Liver (tissue), 9 donors: Measurements from ENCODE around the gene LRRC10B. TPM values are rescaled to one million over a fixed set of nuclear protein-coding genes. Genes with fewer than 3 reads are reported as not detected.

Experiments
- DNase-seq: peaks from one replicate; pipeline ENCODE4 v3.0.0-alpha.2; 2017; ENCODE audit warnings: low spot score
- H3K27ac ChIP-seq, 2 donors: one replicate each; pipeline ENCODE4 v1.7.0; 2013; ENCODE audit warnings: inconsistent platforms in 2 of 2, low read length in 2 of 2, control low read depth in 1 of 2, low read depth in 1 of 2, mild to moderate bottlenecking in 1 of 2
- H3K27me3 ChIP-seq, 4 donors: one replicate each; pipeline versions ENCODE4 v1.6.1 to v1.7.0; 2013; ENCODE audit warnings: low read length in 3 of 4, inconsistent platforms in 1 of 4, mild to moderate bottlenecking in 1 of 4, moderate library complexity in 1 of 4; ENCODE audit not compliant: control insufficient read depth in 4 of 4, insufficient read depth in 4 of 4
- H3K36me3 ChIP-seq, 4 donors: one replicate each; pipeline versions ENCODE4 v1.6.1 to v1.7.0; 2013; ENCODE audit warnings: low read length in 3 of 4, mild to moderate bottlenecking in 3 of 4, low read depth in 1 of 4, moderate library complexity in 1 of 4; ENCODE audit not compliant: control insufficient read depth in 4 of 4, insufficient read depth in 3 of 4
- H3K4me1 ChIP-seq, 4 donors: one replicate each; pipeline versions ENCODE4 v1.6.1 to v1.7.0; 2013; ENCODE audit warnings: low read length in 3 of 4, mild to moderate bottlenecking in 3 of 4, moderate library complexity in 1 of 4; ENCODE audit not compliant: control insufficient read depth in 4 of 4, insufficient read depth in 4 of 4
- H3K4me3 ChIP-seq, 3 donors: one replicate each; pipeline versions ENCODE4 v1.6.1 to v1.7.0; 2013; ENCODE audit warnings: low read length in 3 of 3, control low read depth in 1 of 3, low read depth in 1 of 3, mild to moderate bottlenecking in 1 of 3
- H3K9ac ChIP-seq, 2 donors: one replicate each; pipeline ENCODE4 v1.7.0; 2013; ENCODE audit warnings: low read length in 2 of 2, mild to moderate bottlenecking in 2 of 2, moderate library complexity in 2 of 2, control low read depth in 1 of 2, low read depth in 1 of 2
- H3K9me3 ChIP-seq, 4 donors: one replicate each; pipeline versions ENCODE4 v1.6.1 to v1.7.0; 2013; ENCODE audit warnings: low read length in 3 of 4; ENCODE audit not compliant: control insufficient read depth in 4 of 4
- EGR1 ChIP-seq, 2 donors: IDR thresholded peaks; 2 replicates each; pipeline ENCODE4 v1.6.1; 2016 to 2018; ENCODE audit warnings: antibody characterized with exemption in 2 of 2, low read depth in 2 of 2
- FOXA1 ChIP-seq: IDR thresholded peaks from 2 replicates; pipeline ENCODE4 v1.6.1; 2016; ENCODE audit warnings: antibody characterized with exemption
- FOXA2 ChIP-seq: IDR thresholded peaks from 2 replicates; pipeline ENCODE4 v1.6.1; 2016; ENCODE audit warnings: antibody characterized with exemption
- GABPA ChIP-seq, 2 donors: IDR thresholded peaks in 1 of 2; conservative IDR thresholded peaks in 1 of 2; 2 replicates each; pipeline ENCODE4 v1.6.1; 2016; ENCODE audit warnings: antibody characterized with exemption in 2 of 2, mild to moderate bottlenecking in 1 of 2, moderate library complexity in 1 of 2
- HNF4A ChIP-seq, 2 donors: conservative IDR thresholded peaks; 2 replicates each; pipeline ENCODE4 v1.6.1; 2016; ENCODE audit warnings: antibody characterized with exemption in 2 of 2, mild to moderate bottlenecking in 2 of 2
- HNF4G ChIP-seq: IDR thresholded peaks from 2 replicates; pipeline ENCODE4 v1.6.1; 2016; ENCODE audit warnings: antibody characterized with exemption
- JUND ChIP-seq, 2 donors: IDR thresholded peaks; 2 replicates each; pipeline ENCODE4 v1.6.1; 2016; ENCODE audit warnings: antibody characterized with exemption in 2 of 2
- NR2F2 ChIP-seq: IDR thresholded peaks from 2 replicates; pipeline ENCODE4 v1.6.1; 2016; ENCODE audit warnings: antibody characterized with exemption
- RAD21 ChIP-seq, 2 donors: IDR thresholded peaks; 2 replicates each; pipeline ENCODE4 v1.6.1; 2016; ENCODE audit warnings: antibody characterized with exemption in 2 of 2, mild to moderate bottlenecking in 2 of 2
- RXRA ChIP-seq, 2 donors: IDR thresholded peaks; 2 replicates each; pipeline ENCODE4 v1.6.1; 2017 to 2018; ENCODE audit warnings: antibody characterized with exemption in 2 of 2, mild to moderate bottlenecking in 1 of 2
- SP1 ChIP-seq: IDR thresholded peaks from 2 replicates; pipeline ENCODE4 v1.6.1; 2018; ENCODE audit warnings: antibody characterized with exemption, mild to moderate bottlenecking
- TAF1 ChIP-seq: conservative IDR thresholded peaks from 2 replicates; pipeline ENCODE4 v1.6.1; 2016; ENCODE audit warnings: antibody characterized with exemption, mild to moderate bottlenecking
- WGBS: extraction: QIAGEN DNeasy Blood & Tissue Kit; methylation state at CpG from one replicate; pipeline ENCODE4 v1.1.7; 2013; 5-methylcytosine and 5-hydroxymethylcytosine counted together
- polyA plus RNA-seq, 2 donors: library from polyadenylated mRNA; stranded (reverse) in 1 of 2; unstranded in 1 of 2; fragments of 200-250 nt in 1 of 2; fragments of >200 nt in 1 of 2; fragmentation: Nextera tagmentation in 1 of 2; extraction: Ambion mirVana in 1 of 2; gene quantifications; one replicate each; pipeline versions ENCODE4 v1.2.1 to v1.2.3, GENCODE V29; 2013 to 2015
- total RNA-seq, 2 donors: library from RNA; depleted of rRNA; stranded (reverse); fragments of >200 nt; gene quantifications; one replicate each; pipeline ENCODE4 v1.2.3, GENCODE V29; 2014
- TF ChIP-seq, protein P1 (sequence below): IDR thresholded peaks from 2 replicates; pipeline ENCODE4 v1.6.1; 2016; ENCODE audit warnings: antibody characterized with exemption
- TF ChIP-seq, protein P2 (sequence below): IDR thresholded peaks from 2 replicates; pipeline ENCODE4 v1.6.1; 2016; ENCODE audit warnings: antibody characterized with exemption
- TF ChIP-seq, protein P3 (sequence below): IDR thresholded peaks from 2 replicates; pipeline ENCODE4 v1.6.1; 2016; ENCODE audit warnings: antibody characterized with exemption, mild to moderate bottlenecking
- TF ChIP-seq, protein P4 (sequence below): fragments of 150-350 bp; IDR thresholded peaks from 2 replicates; pipeline ENCODE4 v1.5.1; 2017; ENCODE audit warnings: improper control_type of control experiment, low read depth, low read length; ENCODE audit not compliant: missing input control
- TF ChIP-seq, protein P5 (sequence below): IDR thresholded peaks from 2 replicates; pipeline ENCODE4 v1.6.1; 2016; ENCODE audit warnings: antibody characterized with exemption
- donor health status: healthy.
- donor health status: healthy.
- donor health status: healthy.
- donor health status: healthy.
- donor health status: healthy.

The LRRC10B gene
- total and polyA plus RNA-seq, 4 donors = 0.03 to 0.08 TPM; not detected in 2

DNA sequence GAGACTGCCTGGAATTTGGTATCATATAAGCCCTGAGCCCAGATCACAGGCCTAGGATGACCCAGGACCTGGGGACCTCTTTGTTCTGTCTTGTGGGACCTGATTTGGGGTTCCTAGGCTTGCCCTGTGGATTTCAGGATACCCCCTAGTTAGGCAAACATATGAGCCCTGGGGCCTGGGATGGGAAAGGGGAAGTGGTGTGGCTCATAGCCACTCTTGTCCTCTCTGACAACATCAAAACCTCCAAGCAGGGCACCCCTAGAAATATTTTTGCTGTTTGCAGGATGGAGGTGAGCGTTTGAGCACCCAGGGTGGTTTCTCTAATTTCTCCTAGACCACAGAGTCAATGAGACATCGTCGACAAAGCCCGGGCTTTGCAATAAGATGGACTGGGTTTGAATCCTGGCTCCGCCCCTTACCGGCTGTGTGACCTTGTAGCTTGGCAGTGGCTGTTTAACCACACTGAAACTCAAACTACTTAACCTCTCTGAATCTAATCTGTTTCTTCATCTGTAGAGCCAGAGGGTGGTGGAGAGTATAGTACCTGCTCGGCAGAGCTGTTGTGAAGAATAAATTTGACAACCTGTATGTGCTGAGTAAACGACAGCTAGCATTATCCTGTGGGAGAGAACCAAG lies 5.3 kb upstream of the LRRC10B start:
- TF ChIP-seq NR2F2 = no peak
- TF ChIP-seq JUND (IDR thresholded peaks at IDR 0.05) = no peak
- TF ChIP-seq, protein P1, sequence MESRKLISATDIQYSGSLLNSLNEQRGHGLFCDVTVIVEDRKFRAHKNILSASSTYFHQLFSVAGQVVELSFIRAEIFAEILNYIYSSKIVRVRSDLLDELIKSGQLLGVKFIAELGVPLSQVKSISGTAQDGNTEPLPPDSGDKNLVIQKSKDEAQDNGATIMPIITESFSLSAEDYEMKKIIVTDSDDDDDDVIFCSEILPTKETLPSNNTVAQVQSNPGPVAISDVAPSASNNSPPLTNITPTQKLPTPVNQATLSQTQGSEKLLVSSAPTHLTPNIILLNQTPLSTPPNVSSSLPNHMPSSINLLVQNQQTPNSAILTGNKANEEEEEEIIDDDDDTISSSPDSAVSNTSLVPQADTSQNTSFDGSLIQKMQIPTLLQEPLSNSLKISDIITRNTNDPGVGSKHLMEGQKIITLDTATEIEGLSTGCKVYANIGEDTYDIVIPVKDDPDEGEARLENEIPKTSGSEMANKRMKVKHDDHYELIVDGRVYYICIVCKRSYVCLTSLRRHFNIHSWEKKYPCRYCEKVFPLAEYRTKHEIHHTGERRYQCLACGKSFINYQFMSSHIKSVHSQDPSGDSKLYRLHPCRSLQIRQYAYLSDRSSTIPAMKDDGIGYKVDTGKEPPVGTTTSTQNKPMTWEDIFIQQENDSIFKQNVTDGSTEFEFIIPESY = no peak
- TF ChIP-seq FOXA1 = no peak
- TF ChIP-seq, protein P2, sequence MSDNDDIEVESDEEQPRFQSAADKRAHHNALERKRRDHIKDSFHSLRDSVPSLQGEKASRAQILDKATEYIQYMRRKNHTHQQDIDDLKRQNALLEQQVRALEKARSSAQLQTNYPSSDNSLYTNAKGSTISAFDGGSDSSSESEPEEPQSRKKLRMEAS = no peak
- TF ChIP-seq EGR1 (IDR thresholded peaks at IDR 0.05; ENCODE audit: low read depth in 2 of 2) = no peak
- no peak for TF ChIP-seq RAD21 (IDR thresholded peaks at IDR 0.05)
- TF ChIP-seq GABPA (IDR thresholded peaks at IDR 0.05 in 1 of 2, conservative IDR thresholded peaks at IDR 0.05 in 1 of 2) = no peak
- TF ChIP-seq TAF1 = no peak
- TF ChIP-seq HNF4G = no peak
- TF ChIP-seq, protein P3, sequence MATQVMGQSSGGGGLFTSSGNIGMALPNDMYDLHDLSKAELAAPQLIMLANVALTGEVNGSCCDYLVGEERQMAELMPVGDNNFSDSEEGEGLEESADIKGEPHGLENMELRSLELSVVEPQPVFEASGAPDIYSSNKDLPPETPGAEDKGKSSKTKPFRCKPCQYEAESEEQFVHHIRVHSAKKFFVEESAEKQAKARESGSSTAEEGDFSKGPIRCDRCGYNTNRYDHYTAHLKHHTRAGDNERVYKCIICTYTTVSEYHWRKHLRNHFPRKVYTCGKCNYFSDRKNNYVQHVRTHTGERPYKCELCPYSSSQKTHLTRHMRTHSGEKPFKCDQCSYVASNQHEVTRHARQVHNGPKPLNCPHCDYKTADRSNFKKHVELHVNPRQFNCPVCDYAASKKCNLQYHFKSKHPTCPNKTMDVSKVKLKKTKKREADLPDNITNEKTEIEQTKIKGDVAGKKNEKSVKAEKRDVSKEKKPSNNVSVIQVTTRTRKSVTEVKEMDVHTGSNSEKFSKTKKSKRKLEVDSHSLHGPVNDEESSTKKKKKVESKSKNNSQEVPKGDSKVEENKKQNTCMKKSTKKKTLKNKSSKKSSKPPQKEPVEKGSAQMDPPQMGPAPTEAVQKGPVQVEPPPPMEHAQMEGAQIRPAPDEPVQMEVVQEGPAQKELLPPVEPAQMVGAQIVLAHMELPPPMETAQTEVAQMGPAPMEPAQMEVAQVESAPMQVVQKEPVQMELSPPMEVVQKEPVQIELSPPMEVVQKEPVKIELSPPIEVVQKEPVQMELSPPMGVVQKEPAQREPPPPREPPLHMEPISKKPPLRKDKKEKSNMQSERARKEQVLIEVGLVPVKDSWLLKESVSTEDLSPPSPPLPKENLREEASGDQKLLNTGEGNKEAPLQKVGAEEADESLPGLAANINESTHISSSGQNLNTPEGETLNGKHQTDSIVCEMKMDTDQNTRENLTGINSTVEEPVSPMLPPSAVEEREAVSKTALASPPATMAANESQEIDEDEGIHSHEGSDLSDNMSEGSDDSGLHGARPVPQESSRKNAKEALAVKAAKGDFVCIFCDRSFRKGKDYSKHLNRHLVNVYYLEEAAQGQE = no peak
- no peak for TF ChIP-seq SP1
- TF ChIP-seq FOXA2 = no peak
- no peak overlapping the region for H3K4me3 ChIP-seq
- peaks cover 0 to 6% (median 2%) of the 10 kb centered on the region in 4 donors for H3K4me1 ChIP-seq
- H3K9me3 ChIP-seq = no peaks in the 10 kb centered on the region
- no peaks in the 10 kb centered on the region for H3K36me3 ChIP-seq
- H3K9ac ChIP-seq = no peak overlapping the region
- WGBS = 86% methylated on average over 8 of the region's 8 CpGs
- H3K27ac ChIP-seq = no peak overlapping the region
- H3K27me3 ChIP-seq = peaks cover 0 to 6% (median 0%) of the 10 kb centered on the region in 4 donors
- DNase-seq = no peak

DNA sequence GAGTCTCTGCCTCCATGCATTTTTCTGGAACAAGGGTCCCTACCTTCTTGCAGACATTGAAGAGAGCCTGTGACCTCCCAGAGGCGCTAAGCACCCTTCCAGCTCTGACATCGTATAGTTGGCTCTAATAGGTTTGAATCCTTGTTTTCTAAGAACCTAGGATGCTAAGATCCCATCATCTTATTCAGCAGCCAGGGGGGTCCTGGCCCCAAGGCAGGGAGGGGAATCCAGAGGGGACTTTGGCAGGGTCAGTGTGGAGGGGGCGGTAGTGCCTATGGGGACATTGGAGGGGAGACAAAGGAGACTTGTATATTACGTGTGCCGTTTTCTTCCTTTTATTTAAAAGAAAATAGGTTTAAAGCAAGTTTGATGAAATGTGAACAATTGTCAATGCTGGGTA lies 3.4 kb upstream of the LRRC10B start:
- no peak overlapping the region for H3K9ac ChIP-seq
- H3K27ac ChIP-seq = no peak overlapping the region
- H3K4me3 ChIP-seq = no peak overlapping the region
- DNase-seq = no peak
- H3K36me3 ChIP-seq = no peaks in the 10 kb centered on the region
- H3K4me1 ChIP-seq = peaks cover 9 to 14% (median 12%) of the 10 kb centered on the region in 4 donors
- 95% methylated on average over 5 of the region's 5 CpGs for WGBS
- H3K9me3 ChIP-seq = no peaks in the 10 kb centered on the region
- peaks cover 0 to 6% (median 0%) of the 10 kb centered on the region in 4 donors for H3K27me3 ChIP-seq
- TF ChIP-seq SP1 = no peak
- TF ChIP-seq, protein P1 = no peak
- TF ChIP-seq FOXA2 = no peak
- TF ChIP-seq NR2F2 = no peak
- TF ChIP-seq, protein P3 = no peak
- TF ChIP-seq RXRA (IDR thresholded peaks at IDR 0.05) = no peak
- TF ChIP-seq, protein P2 = no peak
- no peak for TF ChIP-seq TAF1
- no peak for TF ChIP-seq HNF4A (conservative IDR thresholded peaks at IDR 0.05)
- no peak for TF ChIP-seq JUND (IDR thresholded peaks at IDR 0.05)
- no peak for TF ChIP-seq RAD21 (IDR thresholded peaks at IDR 0.05)
- TF ChIP-seq EGR1 (IDR thresholded peaks at IDR 0.05; ENCODE audit: low read depth in 2 of 2) = no peak
- TF ChIP-seq, protein P4, sequence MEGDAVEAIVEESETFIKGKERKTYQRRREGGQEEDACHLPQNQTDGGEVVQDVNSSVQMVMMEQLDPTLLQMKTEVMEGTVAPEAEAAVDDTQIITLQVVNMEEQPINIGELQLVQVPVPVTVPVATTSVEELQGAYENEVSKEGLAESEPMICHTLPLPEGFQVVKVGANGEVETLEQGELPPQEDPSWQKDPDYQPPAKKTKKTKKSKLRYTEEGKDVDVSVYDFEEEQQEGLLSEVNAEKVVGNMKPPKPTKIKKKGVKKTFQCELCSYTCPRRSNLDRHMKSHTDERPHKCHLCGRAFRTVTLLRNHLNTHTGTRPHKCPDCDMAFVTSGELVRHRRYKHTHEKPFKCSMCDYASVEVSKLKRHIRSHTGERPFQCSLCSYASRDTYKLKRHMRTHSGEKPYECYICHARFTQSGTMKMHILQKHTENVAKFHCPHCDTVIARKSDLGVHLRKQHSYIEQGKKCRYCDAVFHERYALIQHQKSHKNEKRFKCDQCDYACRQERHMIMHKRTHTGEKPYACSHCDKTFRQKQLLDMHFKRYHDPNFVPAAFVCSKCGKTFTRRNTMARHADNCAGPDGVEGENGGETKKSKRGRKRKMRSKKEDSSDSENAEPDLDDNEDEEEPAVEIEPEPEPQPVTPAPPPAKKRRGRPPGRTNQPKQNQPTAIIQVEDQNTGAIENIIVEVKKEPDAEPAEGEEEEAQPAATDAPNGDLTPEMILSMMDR = no peak
- TF ChIP-seq, protein P5, sequence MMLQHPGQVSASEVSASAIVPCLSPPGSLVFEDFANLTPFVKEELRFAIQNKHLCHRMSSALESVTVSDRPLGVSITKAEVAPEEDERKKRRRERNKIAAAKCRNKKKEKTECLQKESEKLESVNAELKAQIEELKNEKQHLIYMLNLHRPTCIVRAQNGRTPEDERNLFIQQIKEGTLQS = no peak
